GM18861 (cell line): ENCODE data around the gene RPS27.
"Not testable (repeated sequence)": the region's sequence is repeated elsewhere in the genome, so short reads cannot be mapped to it uniquely, and the experiment has no call there.

ENCODE experiments used
- ATAC-seq: cut with Tn5 transposase; IDR thresholded peaks from one replicate; pipeline ENCODE4 v1.9.1; 2021; ENCODE audit not compliant: unreplicated experiment

RPS27 gene

DNA sequence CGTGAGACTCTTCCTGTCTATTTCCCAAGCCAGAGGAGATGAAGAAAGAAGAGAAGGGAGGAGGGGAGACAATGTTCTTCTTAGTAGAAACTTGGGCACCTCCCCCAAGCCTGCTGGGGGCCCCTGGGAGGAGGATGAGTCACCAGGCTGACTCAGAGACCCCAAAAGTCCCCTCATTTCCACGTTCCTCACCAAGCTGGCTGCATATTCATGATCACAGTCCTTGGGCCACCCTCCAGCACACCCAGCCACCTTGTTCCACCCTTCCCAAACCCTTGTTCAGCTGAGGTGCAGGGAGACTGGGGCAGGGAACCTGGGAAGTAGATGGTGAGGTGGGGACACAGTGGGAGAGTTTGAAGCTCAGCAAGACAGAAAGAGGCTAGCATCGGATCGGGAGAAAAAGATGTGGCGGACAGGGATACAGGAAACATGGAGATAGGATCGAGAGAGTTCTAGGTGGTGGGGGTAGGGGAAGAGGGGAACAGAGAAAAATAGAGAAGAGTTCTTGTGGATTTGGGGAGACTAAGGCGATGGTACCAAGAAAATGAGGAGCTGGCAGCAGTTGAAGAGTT, 5.1 kb upstream of the RPS27 start:
- no peak for ATAC-seq

DNA sequence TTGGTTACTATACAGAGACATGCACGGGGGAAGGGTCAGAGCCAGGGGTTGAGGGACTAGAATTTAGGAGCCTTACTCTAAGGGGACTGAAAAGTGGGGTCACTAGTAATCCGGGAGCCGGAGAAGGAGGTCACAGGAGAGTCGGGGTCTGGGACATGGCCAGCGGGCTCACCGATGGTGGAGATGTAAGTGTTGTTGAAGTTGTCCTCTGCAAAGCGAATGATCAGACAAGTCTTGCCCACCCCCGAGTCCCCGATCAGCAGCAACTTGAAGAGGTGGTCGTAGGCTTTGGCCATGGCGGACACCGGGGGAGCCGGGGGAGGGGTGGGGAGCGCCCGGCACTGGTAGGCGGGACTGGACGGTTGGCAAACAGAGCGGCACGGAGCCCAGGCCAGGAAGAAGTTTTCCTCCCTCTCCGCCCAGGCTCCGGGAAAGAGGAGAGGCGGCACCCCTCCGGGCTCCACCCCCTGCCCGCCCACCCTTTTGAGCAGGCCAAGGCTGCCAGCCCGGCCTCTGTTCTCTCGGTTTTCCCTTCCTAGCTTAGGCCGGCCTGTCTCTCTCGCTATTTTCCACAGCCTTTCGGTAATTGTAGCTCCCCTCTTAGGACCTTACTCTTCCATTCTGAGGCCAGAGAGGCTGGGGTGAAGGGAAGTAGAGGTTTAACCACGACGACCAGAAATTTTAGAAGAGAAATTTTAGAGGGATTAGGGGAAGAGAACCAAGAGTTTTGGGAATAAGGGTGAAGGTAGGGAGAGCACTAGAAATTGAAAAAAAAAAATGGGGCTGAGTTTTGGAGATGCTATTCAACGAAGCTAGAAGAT, 4.4 kb upstream of the RPS27 start, which contains the start of gene RAB13:
RAB13 (minus strand) TSS at position 399 of the 821 bp plus-strand sequence; CDS start at position 296, 103 bp downstream.
- ATAC-seq, result no peak

DNA sequence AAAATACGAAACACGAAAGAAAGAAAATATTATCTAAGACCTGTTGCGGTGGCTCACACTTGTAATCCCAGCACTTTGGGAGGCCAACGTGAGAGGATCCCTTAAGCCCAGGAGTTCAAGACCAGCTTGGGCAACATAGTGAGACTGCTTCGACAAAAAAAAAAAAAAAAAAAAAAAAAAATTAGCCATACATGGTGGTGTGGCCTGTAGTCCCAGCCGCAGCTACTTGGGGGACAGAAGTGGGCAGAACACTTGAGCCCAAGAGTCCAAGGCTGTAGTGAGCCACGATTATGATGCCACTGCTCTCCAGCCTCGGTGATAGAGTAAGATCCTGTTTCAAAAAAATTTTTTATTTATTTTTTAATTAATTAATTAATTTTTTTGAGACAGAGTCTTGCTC, 2.9 kb upstream of the RPS27 start:
- ATAC-seq, result no peak

DNA sequence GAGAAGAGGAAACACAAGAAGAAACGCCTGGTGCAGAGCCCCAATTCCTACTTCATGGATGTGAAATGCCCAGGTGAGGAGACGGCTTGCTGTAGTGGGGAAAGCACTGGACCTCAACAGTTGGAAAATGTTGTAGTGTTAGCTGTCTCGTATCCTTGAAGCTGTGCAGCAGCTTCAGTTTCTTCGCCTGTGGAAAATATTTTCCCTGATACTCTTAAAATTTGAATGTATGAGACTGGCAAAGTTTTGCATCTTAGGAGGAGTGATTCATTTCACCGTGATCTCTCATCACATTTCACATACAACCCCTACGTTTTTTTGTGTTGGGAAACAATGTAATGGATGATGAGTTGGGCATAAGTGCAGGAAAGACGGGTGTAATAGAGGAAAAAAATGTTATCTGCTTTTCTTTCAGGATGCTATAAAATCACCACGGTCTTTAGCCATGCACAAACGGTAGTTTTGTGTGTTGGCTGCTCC, 629 bp downstream of the RPS27 start:
- ATAC-seq, result no peak

DNA sequence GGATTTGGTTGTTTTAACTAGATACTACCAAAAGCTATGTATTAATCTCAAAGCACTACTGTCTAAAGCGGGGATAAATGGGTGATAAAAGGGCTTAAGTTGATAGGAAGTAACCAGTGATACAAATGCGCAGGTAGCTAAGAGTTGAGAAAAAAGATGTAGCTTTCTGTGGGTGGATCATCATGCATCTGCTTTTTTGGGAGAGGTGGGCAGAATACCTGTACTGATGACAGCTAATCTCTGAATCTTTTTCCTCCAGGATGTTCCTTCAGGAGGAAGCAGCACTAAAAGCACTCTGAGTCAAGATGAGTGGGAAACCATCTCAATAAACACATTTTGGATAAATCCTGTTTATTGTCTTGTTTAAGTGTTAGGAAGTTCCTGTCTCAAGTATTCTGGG, 1.2 kb downstream of the RPS27 start:
- no peak for ATAC-seq

DNA sequence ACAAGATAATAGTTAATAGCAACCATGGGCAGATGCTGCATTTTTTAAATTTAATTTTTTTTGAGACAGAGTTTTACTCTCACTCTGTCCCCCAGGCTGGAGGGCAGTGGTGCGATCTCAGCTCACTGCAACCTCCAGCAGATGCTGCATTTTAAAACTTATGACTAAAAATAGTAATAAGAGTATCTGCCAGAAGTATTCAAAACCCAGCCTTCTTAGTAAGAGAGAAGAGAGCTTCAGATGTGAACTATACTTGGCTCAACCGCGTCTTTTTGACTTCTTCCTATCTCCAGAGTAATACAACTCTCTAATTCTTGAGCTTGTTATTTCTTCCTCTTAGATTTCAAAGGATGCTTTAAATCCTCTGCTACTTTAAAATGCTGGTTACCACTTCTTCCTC, 4.6 kb downstream of the RPS27 start:
- ATAC-seq, result no peak

DNA sequence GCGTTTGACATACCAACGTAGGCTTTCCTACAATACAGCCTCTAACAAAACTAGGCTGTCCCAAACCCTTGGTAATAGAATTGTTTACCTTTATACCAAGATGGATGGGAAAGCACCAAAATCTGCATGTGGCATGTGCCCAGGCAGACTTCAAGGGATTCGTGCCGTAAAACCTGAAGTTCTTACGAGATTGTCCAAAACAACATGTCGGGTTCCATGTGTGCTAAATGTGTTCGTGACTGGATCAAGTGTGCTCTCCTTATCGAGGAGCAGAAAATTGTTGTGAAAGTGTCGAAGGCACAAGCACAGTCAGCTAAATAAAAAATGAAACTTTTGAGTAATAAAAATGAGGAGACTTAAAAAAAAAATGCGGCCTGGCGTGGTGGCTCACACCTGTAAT, 5.1 kb downstream of the RPS27 start:
- no peak for ATAC-seq

DNA sequence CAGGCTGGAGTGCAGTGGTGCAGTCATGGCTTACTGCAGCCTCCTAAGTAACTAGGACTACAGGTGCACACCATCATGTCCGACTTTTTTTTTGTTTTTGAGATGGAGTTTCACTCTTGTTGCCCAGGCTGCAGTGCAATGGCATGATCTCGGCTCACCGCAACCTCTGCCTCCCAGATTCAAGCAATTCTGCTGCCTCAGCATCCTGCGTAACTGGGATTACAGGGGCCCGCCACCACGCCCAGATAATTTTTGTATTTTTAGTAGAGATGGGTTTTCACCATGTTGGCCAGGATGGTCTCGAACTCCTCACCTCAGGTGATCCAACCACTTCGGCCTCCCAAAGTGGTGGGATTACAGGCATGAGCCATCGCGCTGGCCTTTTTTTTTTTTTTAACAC, 6.3 kb downstream of the RPS27 start:
- ATAC-seq, result not testable (repeated sequence)

DNA sequence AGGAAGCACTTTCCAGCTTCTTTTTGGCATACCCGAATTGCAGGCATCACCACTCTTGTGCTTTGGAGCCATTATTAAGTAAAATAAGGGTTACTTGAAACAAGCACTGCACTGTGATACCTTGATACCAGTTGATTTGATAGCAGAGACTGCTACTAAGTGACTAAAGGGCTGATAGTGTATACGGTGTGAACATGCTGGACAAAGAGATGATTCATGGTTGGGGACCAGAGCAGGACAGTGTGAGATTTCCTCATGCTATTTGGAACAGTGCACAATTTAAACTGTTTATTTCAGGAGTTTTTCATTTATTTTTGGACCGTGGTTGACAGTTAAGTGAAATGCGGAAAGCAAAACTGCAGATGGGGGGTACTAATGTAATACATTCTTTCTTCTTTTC, 9.9 kb downstream of the RPS27 start:
- ATAC-seq, result no peak

DNA sequence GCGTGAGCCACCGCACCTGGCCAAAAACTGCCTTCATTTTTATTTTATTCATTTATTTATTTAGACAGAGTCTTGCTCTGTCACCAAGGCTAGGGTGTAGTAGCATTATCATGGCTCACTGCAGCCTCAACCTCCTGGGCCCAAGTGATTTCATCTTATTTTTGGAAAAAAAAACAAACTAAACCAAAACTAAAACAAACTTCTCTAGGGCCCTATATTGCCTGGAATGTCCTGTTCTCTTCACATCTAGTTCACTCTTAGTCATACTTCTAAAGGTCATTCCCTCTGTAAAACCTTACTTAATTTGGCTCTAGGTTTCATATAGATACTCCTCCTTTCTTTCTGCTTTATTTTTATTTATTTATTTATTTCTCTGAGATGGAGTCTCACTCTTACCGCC, 15.6 kb downstream of the RPS27 start:
- no peak for ATAC-seq

DNA sequence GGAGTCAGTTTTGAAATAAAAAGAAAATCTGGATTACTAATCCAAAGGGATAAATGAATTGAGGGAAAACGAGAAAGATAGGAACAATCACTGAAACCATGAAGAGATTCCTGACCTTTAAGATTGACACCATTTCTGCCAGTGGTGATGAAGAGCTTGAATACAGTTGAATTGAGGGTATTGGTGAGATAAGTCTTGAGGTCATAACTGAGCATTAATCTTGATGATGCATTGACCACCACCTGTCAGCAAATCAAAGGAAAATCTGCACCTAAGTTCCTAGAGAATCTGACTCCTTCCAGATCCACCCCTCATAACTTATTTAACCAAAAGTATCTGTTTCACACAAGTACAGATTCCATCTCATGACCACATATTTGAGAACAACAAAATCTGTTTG, 21.6 kb downstream of the RPS27 start:
- ATAC-seq, result no peak

DNA sequence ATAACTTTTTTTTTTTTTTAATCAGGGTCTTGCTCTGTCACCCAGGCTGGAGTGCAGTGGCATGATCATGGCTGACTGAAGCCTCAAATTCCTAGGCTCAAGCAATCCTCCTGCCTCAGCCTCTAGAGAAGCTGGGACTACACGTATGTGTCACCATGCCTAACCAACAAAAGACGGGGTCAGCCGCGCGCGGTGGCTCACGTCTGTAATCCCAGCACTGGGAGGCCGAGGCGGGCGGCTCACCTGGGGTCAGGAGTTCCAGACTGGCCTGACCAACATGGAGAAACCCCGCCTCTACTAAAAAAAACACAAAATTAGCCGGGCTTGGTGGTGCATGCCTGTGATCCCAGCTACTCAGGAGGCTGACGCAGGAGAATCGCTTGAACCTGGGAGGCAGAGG, 22.0 kb downstream of the RPS27 start:
- ATAC-seq, result not testable (repeated sequence)

DNA sequence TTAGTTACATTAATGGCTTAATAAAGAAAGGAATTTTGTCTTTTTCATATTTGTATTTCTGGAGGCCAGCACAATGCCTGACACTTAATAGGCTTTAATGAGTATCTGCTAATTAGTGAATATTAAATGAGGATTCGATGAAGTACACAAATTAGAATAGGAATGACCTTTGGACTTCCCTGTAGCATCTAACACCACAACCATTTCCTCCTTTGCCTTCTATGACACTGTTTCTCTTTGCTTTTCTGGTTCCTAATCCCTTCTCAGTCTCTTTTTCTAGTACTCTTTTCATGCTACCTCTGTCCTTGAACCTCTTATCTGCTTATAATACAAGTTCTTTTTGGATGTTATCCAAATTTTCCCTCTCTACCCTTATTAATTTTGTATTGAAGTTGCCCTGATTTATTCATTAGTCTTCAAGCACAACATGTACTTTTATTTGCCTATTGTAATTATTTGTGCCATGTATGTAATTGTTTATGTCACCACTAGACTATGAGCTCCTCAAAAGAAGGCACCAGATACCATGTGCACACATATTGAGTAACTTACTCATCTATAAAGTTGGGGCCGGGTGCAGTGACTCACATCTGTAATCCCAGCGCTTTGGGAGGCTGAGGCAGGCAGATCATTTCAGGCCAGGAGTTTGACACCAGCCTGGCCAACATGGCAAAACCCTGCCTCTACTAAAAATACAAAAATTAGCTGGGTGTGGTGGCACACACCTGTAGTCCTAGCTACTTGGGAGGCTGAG, 23.8 kb downstream of the RPS27 start:
- no peak for ATAC-seq

DNA sequence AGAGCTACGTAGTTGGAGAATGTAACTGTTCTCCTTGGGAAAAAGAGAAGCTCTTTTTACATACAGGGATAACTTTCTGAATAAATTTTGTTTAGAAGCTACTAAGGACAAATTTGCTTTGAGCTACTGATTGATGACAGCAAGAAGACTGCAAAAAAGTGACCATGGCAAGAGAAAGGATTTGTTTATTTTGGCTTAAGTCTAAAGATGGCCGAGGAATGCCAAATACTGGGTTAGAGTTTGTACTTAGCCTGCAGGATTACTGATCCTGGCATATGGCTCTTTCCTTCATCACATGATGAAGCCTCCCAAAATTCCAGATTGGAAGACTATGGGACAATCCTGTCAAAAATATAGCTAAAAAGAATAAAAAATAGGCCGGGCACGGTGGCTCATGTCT, 28.7 kb downstream of the RPS27 start:
- no peak for ATAC-seq

DNA sequence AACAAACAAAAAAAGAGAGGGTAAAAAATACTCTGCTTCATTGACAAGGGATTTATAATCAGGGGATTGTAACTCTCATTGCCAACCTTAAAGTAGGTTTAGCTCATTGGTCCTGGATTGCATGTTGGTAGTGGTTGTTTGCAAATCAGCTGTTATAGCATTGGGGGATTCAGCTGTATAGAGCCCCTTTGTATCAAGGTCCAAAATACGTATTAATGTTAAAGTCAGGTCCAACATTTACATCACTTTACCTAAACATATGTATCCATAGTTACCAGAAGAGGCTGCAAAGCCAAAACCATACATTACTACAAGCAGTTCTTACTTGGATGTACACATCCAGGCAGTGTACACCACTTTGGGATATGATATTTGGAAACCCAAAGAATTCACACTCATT, 29.4 kb downstream of the RPS27 start:
- ATAC-seq, result no peak

DNA sequence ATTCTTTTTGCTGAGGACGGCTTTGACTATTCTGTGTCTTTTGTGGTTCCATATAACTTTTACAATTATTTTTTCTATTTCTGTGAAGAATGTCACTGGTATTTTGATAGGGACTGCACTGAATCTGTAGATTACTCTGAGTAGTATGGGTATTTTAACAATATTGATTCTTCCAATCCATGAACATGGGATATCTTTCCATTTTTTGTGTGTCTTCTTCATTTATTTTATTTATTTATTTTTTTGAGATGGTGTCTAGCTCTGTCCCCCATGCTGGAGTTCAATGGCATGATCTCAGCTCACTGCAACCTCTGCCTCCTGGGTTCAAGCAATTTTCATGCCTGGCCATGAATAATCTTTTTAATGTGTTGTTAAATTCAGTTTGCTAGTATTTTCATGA, 43.1 kb downstream of the RPS27 start:
- ATAC-seq, result not testable (repeated sequence)
